ENCODE measurements around the gene CCDC91. TPM values are rescaled to one million over a fixed set of nuclear protein-coding genes. Genes with fewer than 3 reads are reported as not detected.

Gene CCDC91
- total RNA-seq, 1 experiment from 2014 or later: 35.9 TPM

DNA sequence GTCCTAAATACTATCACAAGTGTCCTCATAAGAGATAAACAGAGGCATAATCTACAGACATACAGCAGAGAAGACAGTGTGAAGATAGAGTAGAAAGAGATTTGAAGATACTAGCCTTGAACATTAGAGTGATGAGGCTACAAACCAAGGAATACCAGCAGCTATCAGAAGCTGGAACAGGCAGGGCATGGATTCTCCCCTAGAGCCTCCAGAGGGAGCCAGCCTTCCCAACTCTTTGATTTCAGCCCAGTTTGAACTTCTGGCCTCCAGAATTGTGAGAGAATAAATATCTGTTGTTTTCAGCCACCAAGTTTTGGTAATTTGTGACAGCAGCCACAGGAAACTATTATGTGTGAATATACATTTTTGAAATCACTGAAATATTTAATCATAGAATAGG is 47.2 kb downstream of the CCDC91 start:
- ChIA-PET CTCF (no interaction called here), POLR2A (interaction anchor here (0.6 kb wide), 1 partner anchor 127 kb away, joined by 3 read pairs; no protein-coding TSS in a partner anchor)
- BruUV-seq (replicated peaks): no TSS peak
- Mint-ChIP-seq H3K4me1 (ENCODE audit: insufficient read depth, unreplicated experiment) (peaks cover 8% of the 10 kb centered on the region), H3K27ac (ENCODE audit: low read depth, unreplicated experiment) (no peak overlapping the region), H3K9me3 (ENCODE audit: unreplicated experiment) (no peaks in the 10 kb centered on the region), H3K4me3 (ENCODE audit: unreplicated experiment) (no peak overlapping the region), H3K27me3 (ENCODE audit: insufficient read depth, unreplicated experiment) (no peaks in the 10 kb centered on the region), H3K36me3 (ENCODE audit: insufficient read depth, unreplicated experiment) (no peaks in the 10 kb centered on the region)
- intact Hi-C loops (cut with micrococcal nuclease): no loop called here
- DNase-seq (ENCODE audit: unreplicated experiment): peak; percentile 25
- TF ChIP-seq, protein P1, sequence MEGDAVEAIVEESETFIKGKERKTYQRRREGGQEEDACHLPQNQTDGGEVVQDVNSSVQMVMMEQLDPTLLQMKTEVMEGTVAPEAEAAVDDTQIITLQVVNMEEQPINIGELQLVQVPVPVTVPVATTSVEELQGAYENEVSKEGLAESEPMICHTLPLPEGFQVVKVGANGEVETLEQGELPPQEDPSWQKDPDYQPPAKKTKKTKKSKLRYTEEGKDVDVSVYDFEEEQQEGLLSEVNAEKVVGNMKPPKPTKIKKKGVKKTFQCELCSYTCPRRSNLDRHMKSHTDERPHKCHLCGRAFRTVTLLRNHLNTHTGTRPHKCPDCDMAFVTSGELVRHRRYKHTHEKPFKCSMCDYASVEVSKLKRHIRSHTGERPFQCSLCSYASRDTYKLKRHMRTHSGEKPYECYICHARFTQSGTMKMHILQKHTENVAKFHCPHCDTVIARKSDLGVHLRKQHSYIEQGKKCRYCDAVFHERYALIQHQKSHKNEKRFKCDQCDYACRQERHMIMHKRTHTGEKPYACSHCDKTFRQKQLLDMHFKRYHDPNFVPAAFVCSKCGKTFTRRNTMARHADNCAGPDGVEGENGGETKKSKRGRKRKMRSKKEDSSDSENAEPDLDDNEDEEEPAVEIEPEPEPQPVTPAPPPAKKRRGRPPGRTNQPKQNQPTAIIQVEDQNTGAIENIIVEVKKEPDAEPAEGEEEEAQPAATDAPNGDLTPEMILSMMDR (IDR thresholded peaks at IDR 0.05; ENCODE audit: unreplicated experiment): no peak

DNA sequence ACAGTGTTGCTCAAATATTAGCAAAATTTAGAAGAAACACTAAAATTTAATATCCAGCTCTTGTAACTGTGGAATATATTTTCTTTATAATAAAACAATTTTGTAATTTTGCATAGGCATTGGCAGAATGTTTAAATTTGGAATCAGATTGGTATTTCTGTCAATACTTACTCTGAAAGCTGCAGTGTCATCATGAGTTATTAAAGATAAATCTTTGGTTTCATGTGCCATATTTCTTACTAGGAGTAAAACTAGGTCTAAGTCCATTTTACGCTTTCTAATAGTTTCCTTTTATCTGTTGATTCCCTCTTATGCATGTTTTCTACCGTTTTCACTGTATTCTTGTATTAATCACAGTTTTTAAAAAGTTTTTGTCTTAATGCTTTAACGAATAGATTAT is 49.7 kb downstream of the CCDC91 start:
- Mint-ChIP-seq H3K36me3 (ENCODE audit: insufficient read depth, unreplicated experiment) (no peaks in the 10 kb centered on the region), H3K4me1 (ENCODE audit: insufficient read depth, unreplicated experiment) (no peaks in the 10 kb centered on the region), H3K4me3 (ENCODE audit: unreplicated experiment) (no peak overlapping the region), H3K9me3 (ENCODE audit: unreplicated experiment) (no peaks in the 10 kb centered on the region), H3K27me3 (ENCODE audit: insufficient read depth, unreplicated experiment) (no peaks in the 10 kb centered on the region), H3K27ac (ENCODE audit: low read depth, unreplicated experiment) (no peak overlapping the region)
- BruUV-seq (replicated peaks): no TSS peak
- ChIA-PET CTCF (interaction anchor here (1.2 kb wide), 1 partner anchor 9 kb away, joined by 6 read pairs; no protein-coding TSS in a partner anchor), POLR2A (no interaction called here)
- intact Hi-C loops (cut with micrococcal nuclease): no loop called here
- TF ChIP-seq, protein P1 (IDR thresholded peaks at IDR 0.05; ENCODE audit: unreplicated experiment): no peak
- DNase-seq (ENCODE audit: unreplicated experiment): no peak

DNA sequence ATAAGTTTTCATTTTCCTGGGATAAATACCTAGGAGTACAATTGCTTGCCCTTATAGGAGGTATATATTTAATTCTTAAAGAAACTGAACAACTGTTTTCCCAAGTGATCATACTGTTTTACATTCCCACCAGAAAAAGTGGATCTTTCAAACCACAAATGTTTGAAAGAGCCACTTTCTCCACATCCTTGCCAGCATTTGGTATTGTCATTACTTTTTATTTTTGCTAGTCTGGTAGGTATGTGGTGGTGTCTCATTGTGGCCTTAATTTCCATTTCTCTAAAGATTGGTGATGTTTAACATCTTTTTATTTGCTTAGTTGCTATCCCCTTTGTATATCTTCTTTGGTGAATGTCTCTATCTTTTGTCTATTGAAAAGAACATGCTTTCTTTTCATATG is 50.6 kb downstream of the CCDC91 start:
- H3K27me3 Mint-ChIP-seq (ENCODE audit: insufficient read depth, unreplicated experiment): no peaks in the 10 kb centered on the region
- intact Hi-C loops (cut with micrococcal nuclease): no loop called here
- H3K9me3 Mint-ChIP-seq (ENCODE audit: unreplicated experiment): no peaks in the 10 kb centered on the region
- POLR2A ChIA-PET: no interaction called here
- TF ChIP-seq, protein P1 (IDR thresholded peaks at IDR 0.05; ENCODE audit: unreplicated experiment): no peak
- no peak overlapping the region for H3K4me3 Mint-ChIP-seq (ENCODE audit: unreplicated experiment)
- BruUV-seq (replicated peaks): no TSS peak
- no peak for DNase-seq (ENCODE audit: unreplicated experiment)
- H3K36me3 Mint-ChIP-seq (ENCODE audit: insufficient read depth, unreplicated experiment): no peaks in the 10 kb centered on the region
- CTCF ChIA-PET: no interaction called here
- H3K4me1 Mint-ChIP-seq (ENCODE audit: insufficient read depth, unreplicated experiment): no peaks in the 10 kb centered on the region
- no peak overlapping the region for H3K27ac Mint-ChIP-seq (ENCODE audit: low read depth, unreplicated experiment)

DNA sequence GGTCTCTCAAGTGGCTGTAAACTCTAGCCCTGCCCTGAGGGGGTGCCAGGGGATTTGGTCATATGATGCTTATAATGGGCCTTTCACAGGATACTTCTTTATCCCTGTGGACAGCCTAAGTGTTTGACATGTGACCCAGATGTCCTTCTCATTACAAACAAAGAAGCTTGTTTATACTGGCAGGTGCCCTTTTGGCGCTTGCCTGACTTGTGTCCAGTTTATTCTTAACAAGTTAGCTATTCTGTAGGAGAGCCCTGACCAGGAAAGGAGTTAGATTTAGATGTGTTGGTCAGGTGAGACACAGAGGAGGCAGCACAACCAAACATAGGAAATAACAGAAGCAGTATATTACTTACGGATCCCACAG is 51.9 kb downstream of the CCDC91 start:
- ChIA-PET POLR2A (no interaction called here), CTCF (interaction anchor here (0.6 kb wide), 1 partner anchor 833 kb away, joined by 3 read pairs; no protein-coding TSS in a partner anchor)
- Mint-ChIP-seq H3K4me1 (ENCODE audit: insufficient read depth, unreplicated experiment) (no peaks in the 10 kb centered on the region), H3K27me3 (ENCODE audit: insufficient read depth, unreplicated experiment) (no peaks in the 10 kb centered on the region), H3K27ac (ENCODE audit: low read depth, unreplicated experiment) (no peak overlapping the region), H3K36me3 (ENCODE audit: insufficient read depth, unreplicated experiment) (no peaks in the 10 kb centered on the region), H3K4me3 (ENCODE audit: unreplicated experiment) (no peak overlapping the region), H3K9me3 (ENCODE audit: unreplicated experiment) (no peaks in the 10 kb centered on the region)
- intact Hi-C loops (cut with micrococcal nuclease): no loop called here
- DNase-seq (ENCODE audit: unreplicated experiment): no peak
- TF ChIP-seq, protein P1 (IDR thresholded peaks at IDR 0.05; ENCODE audit: unreplicated experiment): no peak
- no TSS peak for BruUV-seq (replicated peaks)

Measured in MCF 10A (cell line).